HFFc6 (cell line): ENCODE data around the gene EML6. TPM values are rescaled to one million over a fixed set of nuclear protein-coding genes. Genes with fewer than 3 reads are reported as not detected.

Experiments used
- DNase-seq: peaks from one replicate; pipeline ENCODE4 v3.0.0-alpha.2; 2018
- H3K27ac Mint-ChIP-seq: 2 replicates; pipeline ENCODE4 v1.8.0; 2020; ENCODE audit warnings: mild to moderate bottlenecking, mixed read lengths
- H3K27me3 Mint-ChIP-seq: 2 replicates; pipeline ENCODE4 v1.8.0; 2021; ENCODE audit warnings: mild to moderate bottlenecking, moderate library complexity, mixed read lengths; ENCODE audit not compliant: insufficient read depth
- H3K36me3 Mint-ChIP-seq: 2 replicates; pipeline ENCODE4 v1.8.0; 2021; ENCODE audit warnings: low read depth, mixed read lengths
- H3K4me1 Mint-ChIP-seq: 2 replicates; pipeline ENCODE4 v1.8.0; 2020; ENCODE audit warnings: low read depth, mixed read lengths
- H3K4me3 Mint-ChIP-seq: 2 replicates; pipeline ENCODE4 v1.8.0; 2020; ENCODE audit warnings: mild to moderate bottlenecking, moderate library complexity, mixed read lengths
- H3K9me3 Mint-ChIP-seq: 2 replicates; pipeline ENCODE4 v1.8.0; 2020; ENCODE audit warnings: mild to moderate bottlenecking, mixed read lengths
- total RNA-seq, 6 experiments: library from RNA; stranded (reverse); fragmentation: NEBNext Ultra II Directional; extraction: Animal tissue kit (Norgen Biotek cat#: 25700); gene quantifications; 2 replicates in 1 of 6; 3 replicates in 5 of 6; pipeline ENCODE4 v1.2.3, GENCODE V29; 2021
- TF ChIP-seq, protein P1 (sequence below): fragments of 200-600 bp; sonication (generic); IDR thresholded peaks from 2 replicates; pipeline ENCODE4 v1.5.0; 2021; ENCODE audit warnings: antibody characterized with exemption, mild to moderate bottlenecking

The EML6 gene
- total RNA-seq, 6 experiments from 2014 or later = 0.05 to 0.37 (median 0.25) TPM

DNA sequence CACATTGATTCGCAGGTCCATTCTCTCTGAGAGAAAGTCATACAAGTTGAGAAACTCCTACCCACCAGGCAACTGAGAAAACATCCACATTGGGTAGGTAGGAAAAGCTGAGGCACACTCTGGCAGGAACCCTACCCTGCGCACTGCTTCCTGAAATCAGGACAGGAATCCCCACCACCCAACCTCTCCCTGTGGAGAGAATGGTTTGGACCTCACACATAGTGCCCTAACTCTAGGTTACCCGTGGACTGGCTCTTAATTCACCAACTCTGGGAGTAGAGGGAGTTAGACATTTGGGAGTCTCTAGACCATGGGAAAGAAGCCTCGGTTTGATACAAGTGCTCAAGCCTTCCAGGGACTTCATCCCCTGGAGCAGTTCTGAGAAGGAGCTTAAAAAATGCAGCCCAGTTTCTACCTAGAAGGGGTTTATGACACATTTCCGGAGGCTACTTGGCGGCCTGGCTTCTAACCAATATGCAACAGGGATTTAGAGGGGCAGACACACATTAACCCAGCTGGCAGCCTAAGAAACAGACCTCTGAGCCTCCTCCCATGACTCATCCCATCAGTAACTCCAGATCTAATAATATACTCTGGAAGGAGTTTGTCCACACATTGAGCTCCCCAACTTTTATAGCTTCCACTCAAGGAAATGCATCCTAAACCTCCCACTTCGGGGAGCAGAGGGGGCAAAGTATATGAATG lies 136.7 kb downstream of the EML6 start:
- H3K36me3 Mint-ChIP-seq = peaks cover 13% of the 10 kb centered on the region
- H3K4me1 Mint-ChIP-seq = peaks cover 54% of the 10 kb centered on the region
- peak; percentile 91 for DNase-seq
- TF ChIP-seq, protein P1, sequence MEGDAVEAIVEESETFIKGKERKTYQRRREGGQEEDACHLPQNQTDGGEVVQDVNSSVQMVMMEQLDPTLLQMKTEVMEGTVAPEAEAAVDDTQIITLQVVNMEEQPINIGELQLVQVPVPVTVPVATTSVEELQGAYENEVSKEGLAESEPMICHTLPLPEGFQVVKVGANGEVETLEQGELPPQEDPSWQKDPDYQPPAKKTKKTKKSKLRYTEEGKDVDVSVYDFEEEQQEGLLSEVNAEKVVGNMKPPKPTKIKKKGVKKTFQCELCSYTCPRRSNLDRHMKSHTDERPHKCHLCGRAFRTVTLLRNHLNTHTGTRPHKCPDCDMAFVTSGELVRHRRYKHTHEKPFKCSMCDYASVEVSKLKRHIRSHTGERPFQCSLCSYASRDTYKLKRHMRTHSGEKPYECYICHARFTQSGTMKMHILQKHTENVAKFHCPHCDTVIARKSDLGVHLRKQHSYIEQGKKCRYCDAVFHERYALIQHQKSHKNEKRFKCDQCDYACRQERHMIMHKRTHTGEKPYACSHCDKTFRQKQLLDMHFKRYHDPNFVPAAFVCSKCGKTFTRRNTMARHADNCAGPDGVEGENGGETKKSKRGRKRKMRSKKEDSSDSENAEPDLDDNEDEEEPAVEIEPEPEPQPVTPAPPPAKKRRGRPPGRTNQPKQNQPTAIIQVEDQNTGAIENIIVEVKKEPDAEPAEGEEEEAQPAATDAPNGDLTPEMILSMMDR = no peak
- H3K27ac Mint-ChIP-seq = peak overlapping the region; percentile 62
- peaks cover 2% of the 10 kb centered on the region; the same call in 1 of the 2 replicates for H3K27me3 Mint-ChIP-seq
- H3K9me3 Mint-ChIP-seq = peaks cover 4% of the 10 kb centered on the region; the same call in 1 of the 2 replicates
- peak overlapping the region; percentile 53 for H3K4me3 Mint-ChIP-seq

DNA sequence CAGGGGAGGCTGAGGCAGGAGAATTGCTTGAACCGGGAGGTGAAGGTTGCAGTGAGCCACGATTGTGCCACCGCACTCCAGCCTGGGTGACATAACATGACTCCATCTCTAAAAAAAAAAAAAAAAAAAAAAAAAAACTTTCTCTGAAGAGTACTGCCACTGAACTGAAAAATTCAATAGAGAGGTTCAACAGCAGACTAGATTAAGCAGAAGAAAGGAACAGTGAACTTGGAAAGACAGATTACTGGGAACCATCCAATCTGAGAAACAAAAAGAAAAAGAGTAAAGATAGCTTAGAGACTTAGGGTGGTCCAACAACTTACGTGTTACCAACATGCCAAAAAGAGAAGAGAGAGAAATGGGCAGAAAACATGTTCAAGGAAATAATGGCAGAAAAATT lies 138.8 kb downstream of the EML6 start:
- H3K36me3 Mint-ChIP-seq = peaks cover 13% of the 10 kb centered on the region
- H3K4me1 Mint-ChIP-seq = peaks cover 63% of the 10 kb centered on the region
- peaks cover 4% of the 10 kb centered on the region; the same call in 1 of the 2 replicates for H3K9me3 Mint-ChIP-seq
- H3K27me3 Mint-ChIP-seq = peaks cover 2% of the 10 kb centered on the region; the same call in 1 of the 2 replicates
- H3K4me3 Mint-ChIP-seq = no peak overlapping the region
- H3K27ac Mint-ChIP-seq = no peak overlapping the region
- TF ChIP-seq, protein P1 = no peak
- no peak for DNase-seq

DNA sequence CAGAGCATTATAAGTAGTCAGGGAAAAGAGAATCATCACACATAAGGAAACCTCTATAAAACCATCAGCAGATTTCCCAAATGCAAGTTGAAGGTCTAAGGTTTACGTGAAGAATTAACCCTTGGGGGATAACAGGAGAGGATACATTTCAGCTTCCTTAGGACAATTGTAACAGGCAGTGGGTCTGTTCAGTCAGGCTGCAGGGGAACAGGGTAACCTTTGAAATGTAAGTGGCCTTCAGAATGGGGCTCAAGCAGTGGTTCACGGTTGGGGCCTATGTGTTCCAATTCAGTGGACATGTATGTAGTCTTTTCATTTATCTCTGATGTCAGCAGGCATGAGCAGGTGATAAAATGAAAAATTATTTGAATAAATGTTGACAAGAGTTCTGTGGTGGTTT lies 139.3 kb downstream of the EML6 start:
- TF ChIP-seq, protein P1 = no peak
- H3K27ac Mint-ChIP-seq = no peak overlapping the region
- peaks cover 2% of the 10 kb centered on the region; the same call in 1 of the 2 replicates for H3K27me3 Mint-ChIP-seq
- H3K4me3 Mint-ChIP-seq = no peak overlapping the region
- peaks cover 58% of the 10 kb centered on the region for H3K4me1 Mint-ChIP-seq
- DNase-seq = no peak
- peaks cover 13% of the 10 kb centered on the region for H3K36me3 Mint-ChIP-seq
- H3K9me3 Mint-ChIP-seq = peaks cover 4% of the 10 kb centered on the region; the same call in 1 of the 2 replicates

DNA sequence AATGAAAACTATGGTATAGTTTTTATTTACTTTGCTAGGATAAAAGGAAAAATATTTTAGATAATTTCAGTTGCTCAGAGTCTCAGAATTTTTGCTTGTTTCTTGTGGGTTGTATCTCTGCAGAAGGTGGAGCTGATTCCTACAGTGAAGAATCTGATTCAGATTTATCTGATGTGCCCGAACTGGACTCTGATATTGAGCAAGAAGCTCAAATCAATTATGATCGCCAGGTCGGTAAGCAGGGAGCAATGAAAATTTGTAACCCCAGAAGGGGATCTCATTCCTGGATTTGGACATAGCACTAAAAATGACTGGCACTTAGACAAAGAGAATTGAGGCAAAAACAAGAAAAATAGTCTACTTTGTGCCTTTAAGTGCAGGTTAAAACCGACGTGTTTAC lies 140.2 kb downstream of the EML6 start:
- TF ChIP-seq, protein P1 = no peak
- Mint-ChIP-seq H3K4me1 (peaks cover 49% of the 10 kb centered on the region), H3K9me3 (peaks cover 4% of the 10 kb centered on the region; the same call in 1 of the 2 replicates), H3K4me3 (no peak overlapping the region), H3K36me3 (peaks cover 13% of the 10 kb centered on the region), H3K27ac (no peak overlapping the region), H3K27me3 (peaks cover 2% of the 10 kb centered on the region; the same call in 1 of the 2 replicates)
- DNase-seq = no peak

DNA sequence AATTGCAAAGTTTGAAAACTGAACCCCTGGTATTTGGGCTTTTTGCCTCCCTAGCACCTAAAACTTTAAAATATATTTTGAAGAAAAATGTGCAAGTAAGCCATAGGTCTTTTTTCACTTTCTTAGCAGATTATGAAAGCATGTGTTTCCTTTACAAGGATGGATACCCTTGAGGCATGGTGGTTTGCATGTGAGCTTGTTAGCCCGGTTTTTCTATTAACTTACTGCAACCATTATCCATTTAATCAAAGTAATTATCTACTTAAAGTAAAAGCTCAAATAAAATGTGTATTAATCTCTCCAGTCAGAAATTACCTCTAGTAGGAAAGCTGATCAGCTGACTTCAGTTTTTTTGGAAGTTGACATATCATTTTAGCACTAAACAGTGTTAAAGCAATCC lies 140.6 kb downstream of the EML6 start:
- Mint-ChIP-seq H3K36me3 (peaks cover 13% of the 10 kb centered on the region), H3K27ac (no peak overlapping the region), H3K27me3 (peaks cover 2% of the 10 kb centered on the region; the same call in 1 of the 2 replicates), H3K4me3 (no peak overlapping the region), H3K9me3 (peaks cover 4% of the 10 kb centered on the region; the same call in 1 of the 2 replicates), H3K4me1 (peaks cover 45% of the 10 kb centered on the region)
- no peak for DNase-seq
- TF ChIP-seq, protein P1 = no peak
